Sigmoid colon (tissue), 4 donors: ENCODE measurements around the gene IL9R.

Experiments used
- CTCF ChIP-seq, 4 experiments: fragments of 450-650 bp in 3 of 4; fragments of 200-600 bp in 1 of 4; IDR thresholded peaks; one replicate each; pipeline ENCODE4 v1.5.1; 2016 to 2019; ENCODE audit warnings: antibody characterized with exemption in 4 of 4, mild to moderate bottlenecking in 3 of 4, moderate library complexity in 2 of 4
- POLR2A ChIP-seq, 2 donors: fragments of 450-650 bp; IDR thresholded peaks; one replicate each; pipeline ENCODE4 v1.6.1; 2016; ENCODE audit warnings: antibody characterized with exemption in 2 of 2, mild to moderate bottlenecking in 2 of 2, moderate library complexity in 2 of 2
- POLR2AphosphoS5 ChIP-seq, 4 donors: sonication (generic); formaldehyde crosslinking; IDR thresholded peaks; one replicate each; pipeline ENCODE4 v1.6.1; 2017; ENCODE audit warnings: antibody characterized with exemption in 4 of 4

GRCh38 chrX:156004740-156005139 is 7.2 kb downstream of the IL9R start:
- no peak for TF ChIP-seq CTCF (IDR thresholded peaks at IDR 0.05)
- TF ChIP-seq POLR2A (IDR thresholded peaks at IDR 0.05) = no peak
- no peak for TF ChIP-seq POLR2AphosphoS5 (IDR thresholded peaks at IDR 0.05)
